GM21619 (cell line): ENCODE data around the gene VPS11.
"Not testable (repeated sequence)": the region's sequence is repeated elsewhere in the genome, so short reads cannot be mapped to it uniquely, and the experiment has no call there.

ENCODE experiments used
- ATAC-seq: cut with Tn5 transposase; IDR thresholded peaks from one replicate; pipeline ENCODE4 v1.9.1; 2021; ENCODE audit not compliant: unreplicated experiment

The VPS11 gene

GRCh38 chr11:119034813-119035212 is 32.8 kb upstream of the VPS11 start:
- ATAC-seq, result no peak

- ATAC-seq, result no peak
These were observed 28.7 kb upstream of the VPS11 start for GRCh38 chr11:119038884-119039283.

- ATAC-seq, result not testable (repeated sequence)
These were observed 28.1 kb upstream of the VPS11 start for GRCh38 chr11:119039471-119039870.

- ATAC-seq, result no peak
These were observed 25.6 kb upstream of the VPS11 start for GRCh38 chr11:119041821-119042514.

GRCh38 chr11:119042927-119043326 is 24.7 kb upstream of the VPS11 start:
- ATAC-seq, result no peak

- no peak for ATAC-seq
These were observed 22.9 kb upstream of the VPS11 start for GRCh38 chr11:119044708-119045107.

GRCh38 chr11:119046489-119046888 is 21.1 kb upstream of the VPS11 start:
- no peak for ATAC-seq

GRCh38 chr11:119047205-119047604 is 20.4 kb upstream of the VPS11 start:
- ATAC-seq, result no peak

- no peak for ATAC-seq
These were observed 19.0 kb upstream of the VPS11 start for GRCh38 chr11:119048644-119049043.

GRCh38 chr11:119049081-119049480 is 18.5 kb upstream of the VPS11 start:
- no peak for ATAC-seq

GRCh38 chr11:119051440-119052162 is 16.0 kb upstream of the VPS11 start:
- peak; percentile 48 for ATAC-seq

GRCh38 chr11:119052163-119052814 is 15.3 kb upstream of the VPS11 start:
- peak; percentile 15 for ATAC-seq

- no peak for ATAC-seq
These were observed 13.2 kb upstream of the VPS11 start for GRCh38 chr11:119054418-119054817.

- ATAC-seq, result no peak
These were observed 11.7 kb upstream of the VPS11 start for GRCh38 chr11:119055901-119056300.

- ATAC-seq, result no peak
These were observed 11.1 kb upstream of the VPS11 start for GRCh38 chr11:119056421-119056999.

- ATAC-seq, result peak; percentile 92
These were observed 10.4 kb upstream of the VPS11 start, which contains the start of gene HYOU1 for GRCh38 chr11:119057000-119057769. HYOU1 (minus strand) TSS chr11:119057205; CDS start chr11:119056160, 1,045 bp downstream.

- ATAC-seq, result not testable (repeated sequence)
These were observed 8.5 kb upstream of the VPS11 start for GRCh38 chr11:119059128-119059527.

- ATAC-seq, result no peak
These were observed 6.4 kb upstream of the VPS11 start for GRCh38 chr11:119061256-119061655.

- ATAC-seq, result no peak
These were observed 4.8 kb upstream of the VPS11 start for GRCh38 chr11:119062779-119063178.

GRCh38 chr11:119065369-119065768 is 2.2 kb upstream of the VPS11 start:
- ATAC-seq, result no peak

- ATAC-seq, result no peak
These were observed 10.2 kb downstream of the VPS11 start for GRCh38 chr11:119077839-119078238.
